HG03521 (cell line): ENCODE measurements around the gene PARD6G.
A peak's percentile ranks its signal among the peaks of the same experiment; 100 is the strongest.

ENCODE experiments used
- ATAC-seq: cut with Tn5 transposase; IDR thresholded peaks from one replicate; pipeline ENCODE4 v1.9.1; 2021; ENCODE audit warnings: mild to moderate bottlenecking, moderate library complexity; ENCODE audit not compliant: unreplicated experiment

Gene PARD6G

DNA sequence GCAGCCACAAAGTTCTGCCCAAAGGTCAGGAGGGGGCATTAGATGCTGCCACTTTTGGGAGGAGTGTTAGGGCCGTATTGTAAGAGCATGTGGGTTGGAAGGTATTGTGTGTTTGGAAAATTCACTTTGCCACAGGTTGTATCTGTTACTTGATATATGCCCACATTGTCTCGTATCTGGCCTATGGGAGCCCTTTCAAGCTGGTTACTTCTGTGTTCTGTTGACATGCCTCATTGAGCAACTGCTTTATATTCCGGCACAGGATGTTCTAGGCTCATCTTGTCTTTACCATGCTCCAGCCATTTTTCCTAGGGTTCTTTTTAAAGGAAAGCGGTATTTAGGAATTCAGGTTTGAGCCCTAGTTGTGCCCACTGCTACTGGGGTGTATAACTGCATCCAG is 132.3 kb downstream of the PARD6G start:
- ATAC-seq, result no peak

DNA sequence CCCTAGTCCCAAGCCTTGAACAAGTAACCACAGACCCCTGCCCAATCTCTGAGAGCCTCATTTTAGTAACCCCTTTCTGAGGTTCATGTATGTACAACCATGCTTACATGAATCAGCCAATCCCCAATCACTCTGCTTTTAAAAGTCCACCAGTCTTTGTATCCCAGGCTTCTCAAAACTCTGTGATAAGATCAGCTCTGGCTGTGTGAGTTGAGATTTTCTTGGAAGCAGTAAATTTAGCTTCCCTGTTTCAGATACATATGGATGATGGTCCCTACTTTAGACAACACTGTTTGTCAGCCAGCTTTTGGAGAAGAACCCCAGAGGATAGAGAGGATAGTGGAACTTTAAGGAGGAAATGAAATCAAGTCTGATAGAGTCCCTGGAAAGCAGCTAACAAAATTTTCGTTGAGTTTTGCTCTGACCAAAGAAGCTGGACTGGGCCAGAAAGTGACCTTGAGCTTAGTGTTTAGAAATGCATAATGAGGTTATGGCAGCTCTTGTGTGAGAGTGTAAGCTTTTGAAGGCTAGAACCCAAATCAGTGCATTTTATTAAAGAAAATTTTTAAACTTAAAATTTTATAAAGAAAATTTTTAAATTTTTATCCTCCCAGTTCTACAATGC is 134.6 kb downstream of the PARD6G start:
- no peak for ATAC-seq

DNA sequence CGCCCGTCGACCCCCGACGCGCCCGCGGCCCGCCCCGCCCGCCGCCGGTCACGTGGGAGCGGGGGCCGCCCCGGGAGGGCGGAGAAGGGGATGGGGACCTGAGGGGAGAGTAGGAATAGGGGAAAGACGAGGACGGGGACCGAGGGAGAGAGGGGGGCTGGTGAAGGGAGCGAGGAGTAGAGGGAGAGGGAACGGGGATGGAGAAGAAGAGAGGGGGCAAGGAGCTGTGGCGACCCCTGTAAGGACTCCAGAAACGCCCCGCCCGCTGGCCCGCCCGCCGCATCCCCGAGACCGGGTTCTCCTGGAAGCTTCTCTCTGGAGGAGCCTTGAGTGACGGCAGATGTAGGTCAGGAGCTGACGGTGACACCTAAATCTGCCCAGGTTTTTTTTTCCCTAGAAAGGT is 137.6 kb downstream of the PARD6G start:
- peak; percentile 28 for ATAC-seq

DNA sequence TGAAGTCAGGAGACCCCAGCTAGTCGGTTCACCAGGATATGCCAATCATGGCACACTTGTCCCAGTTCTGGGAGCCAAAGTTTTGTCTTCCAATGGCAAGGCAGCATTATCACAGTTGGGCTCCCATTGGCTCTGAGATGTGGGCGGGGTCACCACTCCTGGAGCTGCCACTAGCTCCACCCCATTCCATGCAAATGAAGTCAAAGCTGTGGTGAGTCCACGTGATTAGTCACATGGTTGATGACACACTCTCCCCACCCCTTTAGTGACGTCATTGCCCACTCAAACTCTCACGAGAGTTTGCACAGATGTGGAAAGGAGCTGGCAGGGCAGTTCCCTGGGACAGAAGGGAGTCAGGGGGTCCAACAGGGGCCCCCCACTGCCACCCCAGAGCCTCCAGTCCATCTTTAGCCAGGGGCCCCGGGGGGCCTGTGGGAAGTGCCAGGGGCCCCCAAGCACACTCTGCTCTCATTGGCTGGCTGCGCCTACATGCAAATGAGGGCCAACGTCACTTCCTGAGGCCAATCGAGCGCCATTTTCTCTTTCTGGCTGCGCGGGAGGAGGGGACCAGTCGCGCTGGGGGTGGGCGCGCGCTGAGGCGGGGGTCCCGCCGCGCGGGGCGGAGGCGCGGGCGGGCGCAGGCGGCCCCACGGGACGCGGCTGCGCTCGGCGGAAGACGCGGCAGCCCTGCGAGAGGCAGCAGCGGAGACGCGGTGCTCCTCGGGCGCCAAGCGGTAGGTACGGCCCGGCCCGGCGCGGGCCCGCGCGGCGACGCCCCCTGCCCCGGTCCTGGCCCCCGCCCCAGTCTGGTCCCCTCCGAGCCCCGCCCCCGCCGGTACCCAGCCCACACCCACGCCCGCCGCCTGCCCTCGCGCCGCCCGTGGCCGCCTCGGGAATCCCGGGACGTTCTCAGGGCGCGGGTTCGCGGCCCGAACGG is 138.3 kb downstream of the PARD6G start, which contains the start of gene ADNP2:
Gene ADNP2, plus strand, starts transcription at position 524 of the 937 bp plus-strand sequence. CDS start 8,281 bp downstream, outside the sequence.
- peak; percentile 68 for ATAC-seq

DNA sequence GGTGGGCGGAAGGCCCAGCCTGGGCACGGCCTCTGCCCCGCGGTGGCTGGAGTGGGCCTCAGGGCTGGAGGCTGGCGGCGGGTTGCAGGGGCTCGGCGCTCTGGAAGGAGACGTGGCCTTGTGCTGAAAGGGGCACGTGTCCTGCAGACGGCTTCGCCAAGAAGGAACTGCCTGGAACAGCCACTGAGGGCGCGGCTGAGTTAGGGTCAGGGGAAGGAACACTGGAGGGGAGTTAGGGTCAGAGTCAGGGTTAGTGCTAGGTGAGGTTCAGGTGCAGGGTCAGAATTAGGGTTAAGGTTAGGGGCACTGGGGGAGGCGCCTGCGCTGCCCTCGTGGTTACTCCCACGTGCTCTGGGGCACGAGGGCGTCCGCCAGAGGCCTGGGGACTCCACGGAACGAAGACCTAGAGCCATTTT is 139.2 kb downstream of the PARD6G start:
- ATAC-seq, result no peak

DNA sequence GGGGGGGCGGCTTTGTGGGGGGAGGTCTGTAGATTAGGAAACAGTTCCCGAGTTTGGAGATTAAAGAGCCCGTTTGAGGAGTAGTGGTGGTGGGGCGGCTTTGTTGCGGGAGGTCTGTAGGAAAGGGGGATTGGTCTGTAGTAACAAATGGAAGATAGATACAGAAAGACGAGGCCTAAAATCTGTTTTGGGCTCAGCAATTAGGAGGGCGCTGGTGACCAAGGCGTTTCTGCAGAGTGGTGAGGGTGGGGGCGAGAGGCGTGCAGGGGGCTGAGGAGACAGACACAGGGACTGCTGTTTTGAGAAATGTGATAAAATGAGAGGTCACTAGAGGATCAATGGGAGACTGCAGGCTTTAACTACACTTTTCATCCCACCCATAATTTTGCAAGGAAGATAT is 139.9 kb downstream of the PARD6G start:
- no peak for ATAC-seq
